GM12891 (cell line): ENCODE measurements around the gene COX15.

Experiments
- PAX5 ChIP-seq: IDR thresholded peaks from 2 replicates; pipeline ENCODE4 v1.6.1; 2011; ENCODE audit warnings: low read length, moderate library complexity, mild to moderate bottlenecking; ENCODE audit not compliant: insufficient read depth, severe bottlenecking
- POLR2A ChIP-seq: IDR thresholded peaks from 2 replicates; pipeline ENCODE4 v1.6.1; 2011; ENCODE audit warnings: low read depth, low read length, control low read depth
- POLR2AphosphoS5 ChIP-seq: IDR thresholded peaks from 2 replicates; pipeline ENCODE4 v1.6.1; 2011; ENCODE audit warnings: low read depth, low read length, control low read depth
- POU2F2 ChIP-seq: IDR thresholded peaks from 2 replicates; pipeline ENCODE4 v1.6.1; 2011; ENCODE audit warnings: low read depth, mild to moderate bottlenecking, control low read depth, low read length, moderate library complexity
- SPI1 ChIP-seq: IDR thresholded peaks from 2 replicates; pipeline ENCODE4 v1.6.1; 2011; ENCODE audit warnings: low read depth, low read length, control low read depth
- TAF1 ChIP-seq: IDR thresholded peaks from 2 replicates; pipeline ENCODE4 v1.6.1; 2011; ENCODE audit warnings: low read depth, low read length, control low read depth

GRCh38 chr10:99770408-99771045, 38.6 kb upstream of the COX15 start:
- TF ChIP-seq POLR2A (no peak), SPI1 (no peak), TAF1 (no peak), POLR2AphosphoS5 (no peak), PAX5 (no peak), POU2F2 (no peak)
